ENCODE data around the gene KANSL3. TPM values are rescaled to one million over a fixed set of nuclear protein-coding genes. Genes with fewer than 3 reads are reported as not detected.

Gene KANSL3
- total and polyA plus RNA-seq, 2 donors (not counting 3 experiments of a cell fraction or from before 2014, with no cell fraction given), result 27.7 to 36.9 TPM

- no peak for FAIRE-seq
- intact Hi-C loops (cut with micrococcal nuclease) (no loop called here), dilution Hi-C loops (cut with MboI; ENCODE audit: extremely low pct_ligation_motif_present, low sequenced_read_pairs) (no loop called here)
- no peak for DNase-seq (ENCODE audit: low read depth, low spot score)
- Histone ChIP-seq H3K9me1 (replicated peaks; ENCODE audit: control insufficient read depth, extremely low read depth, insufficient read depth, low read length) (no peaks in the 10 kb centered on the region), H2AFZ (ENCODE audit: low read depth, low read length) (no peak overlapping the region), H3K9me3 (replicated peaks; ENCODE audit: control insufficient read depth, insufficient read depth, low read length) (no peaks in the 10 kb centered on the region), H3K4me3 (replicated peaks in 1 of 3; ENCODE audit: insufficient read depth in 1 of 3, low read depth in 1 of 3, low read length in 3 of 3) (no peak overlapping the region), H3K27me3 (ENCODE audit: control insufficient read depth in 2 of 2, insufficient read depth in 2 of 2, low read length in 2 of 2) (peaks cover 12 to 19% of the 10 kb centered on the region in 2 experiments), H3K9ac (replicated peaks; ENCODE audit: extremely low read depth, insufficient read depth, low read length) (no peak overlapping the region), H4K20me1 (replicated peaks; ENCODE audit: control insufficient read depth, extremely low read depth, insufficient read depth, low read length) (no peaks in the 10 kb centered on the region), H3K4me2 (ENCODE audit: insufficient read depth, low read length) (no peak overlapping the region), H3K27ac (ENCODE audit: insufficient read depth, low read depth, low read length) (no peak overlapping the region), H3K79me2 (ENCODE audit: control insufficient read depth, insufficient read depth, low read length) (no peaks in the 10 kb centered on the region), H3K4me1 (ENCODE audit: control insufficient read depth, extremely low read depth, insufficient read depth, low read length) (no peaks in the 10 kb centered on the region), H3K36me3 (ENCODE audit: control insufficient read depth in 2 of 2, extremely low read depth in 1 of 2, insufficient read depth in 2 of 2, low read length in 2 of 2) (no peaks in the 10 kb centered on the region)
- BruUV-seq (replicated peaks), result no TSS peak
- CTCF ChIA-PET, result no interaction called here
- TF ChIP-seq EZH2 (IDR thresholded peaks at IDR 0.05; ENCODE audit: borderline replicate concordance, low read depth, low read length, severe bottlenecking) (no peak), FOS (IDR thresholded peaks at IDR 0.05; ENCODE audit: borderline replicate concordance, insufficient read depth, low read length) (no peak), MAX (IDR thresholded peaks at IDR 0.05; ENCODE audit: insufficient read depth, insufficient read length) (no peak), MYC (IDR thresholded peaks at IDR 0.05; ENCODE audit: low read depth, low read length) (no peak), POLR2AphosphoS5 (IDR thresholded peaks at IDR 0.05; ENCODE audit: insufficient read depth, low read depth, low read length) (no peak), POLR2A (IDR thresholded peaks at IDR 0.05; ENCODE audit: low read depth, low read length) (no peak), JUN (IDR thresholded peaks at IDR 0.05; ENCODE audit: borderline replicate concordance, insufficient read depth, insufficient read length, low read depth) (no peak), GATA2 (IDR thresholded peaks at IDR 0.05; ENCODE audit: insufficient read depth, insufficient read length, low read depth, low read length) (no peak), CTCF (IDR thresholded peaks at IDR 0.05; ENCODE audit: extremely low read depth in 1 of 2, insufficient read depth in 1 of 2, low read depth in 1 of 2, low read length in 2 of 2) (no peak)
- POLR2A ChIA-PET, result no interaction called here
Observed at GRCh38 chr2:96683307-96683706, 45.2 kb upstream of the KANSL3 start.

Data from endothelial cell of umbilical vein (primary cell).